Fibroblast of the aortic adventitia (primary cell): ENCODE measurements around the gene TSHZ2. TPM values are rescaled to one million over a fixed set of nuclear protein-coding genes. Genes with fewer than 3 reads are reported as not detected.

Experiments
- DNase-seq: peaks from one replicate; pipeline ENCODE4 v3.0.0-alpha.2; 2010; ENCODE audit warnings: low read depth
- H3K4me3 ChIP-seq: 2 replicates; pipeline ENCODE4 v1.5.1; 2011; ENCODE audit warnings: low read depth, mild to moderate bottlenecking, control low read depth, low read length, moderate library complexity
- CTCF ChIP-seq: IDR thresholded peaks from 2 replicates; pipeline ENCODE4 v1.5.1; 2011; ENCODE audit warnings: mild to moderate bottlenecking, low read length, control low read depth, inconsistent platforms; ENCODE audit not compliant: insufficient read depth
- total RNA-seq: library from RNA; depleted of rRNA; stranded (reverse); fragments of >200 nt; gene quantifications from 2 replicates; pipeline ENCODE4 v1.2.3, GENCODE V29; 2012; ENCODE audit warnings: low replicate concordance

The TSHZ2 gene
- total RNA-seq, 1 donor, result 6.9 TPM

GRCh38 chr20:52996130-52996529 is 24.0 kb downstream of the TSHZ2 start:
- no peak overlapping the region for H3K4me3 ChIP-seq
- no peak for TF ChIP-seq CTCF
- DNase-seq, result no peak

- H3K4me3 ChIP-seq, result no peak overlapping the region
- DNase-seq, result no peak
- TF ChIP-seq CTCF, result no peak
These were observed 24.5 kb downstream of the TSHZ2 start for GRCh38 chr20:52996658-52997057.

GRCh38 chr20:52998268-52998667 is 26.1 kb downstream of the TSHZ2 start:
- DNase-seq, result no peak
- no peak overlapping the region for H3K4me3 ChIP-seq
- TF ChIP-seq CTCF, result no peak

GRCh38 chr20:52999040-52999439 is 26.9 kb downstream of the TSHZ2 start:
- H3K4me3 ChIP-seq, result no peak overlapping the region
- no peak for TF ChIP-seq CTCF

GRCh38 chr20:53001498-53002301 is 29.5 kb downstream of the TSHZ2 start:
- H3K4me3 ChIP-seq, result no peak overlapping the region
- TF ChIP-seq CTCF, result no peak
- DNase-seq, result no peak

More at GRCh38 chr20:52999040-52999439, 26.9 kb downstream of the TSHZ2 start:
- DNase-seq, result no peak

GRCh38 chr20:53002786-53003185 is 30.6 kb downstream of the TSHZ2 start:
- TF ChIP-seq CTCF, result no peak
- no peak for DNase-seq

More at GRCh38 chr20:53002786-53003185, 30.6 kb downstream of the TSHZ2 start:
- no peak overlapping the region for H3K4me3 ChIP-seq
